ENCODE results near the gene IPO9.
"Not testable (repeated sequence)": the region's sequence is repeated elsewhere in the genome, so short reads cannot be mapped to it uniquely, and the experiment has no call there.

Gene IPO9

GRCh38 chr1:201888282-201889089, 59.5 kb downstream of the IPO9 start, which contains the start of gene SHISA4:
SHISA4 (plus strand) TSS chr1:201888898; CDS start chr1:201888995, 97 bp downstream.
- no peak for DNase-seq (ENCODE audit: low read depth, low spot score)

- DNase-seq (ENCODE audit: low read depth, low spot score): no peak
Measured at GRCh38 chr1:201889090-201889968, 60.4 kb downstream of the IPO9 start.

GRCh38 chr1:201890223-201890622, 61.3 kb downstream of the IPO9 start:
- no peak for DNase-seq (ENCODE audit: low read depth, low spot score)

- DNase-seq (ENCODE audit: low read depth, low spot score): no peak
Measured at GRCh38 chr1:201890806-201891450, 62.0 kb downstream of the IPO9 start.

- no peak for DNase-seq (ENCODE audit: low read depth, low spot score)
Measured at GRCh38 chr1:201891451-201892045, 62.6 kb downstream of the IPO9 start.

GRCh38 chr1:201892211-201892610, 63.3 kb downstream of the IPO9 start:
- no peak for DNase-seq (ENCODE audit: low read depth, low spot score)

GRCh38 chr1:201893431-201893830, 64.5 kb downstream of the IPO9 start:
- DNase-seq (ENCODE audit: low read depth, low spot score): no peak

GRCh38 chr1:201894343-201895119, 65.6 kb downstream of the IPO9 start:
- DNase-seq (ENCODE audit: low read depth, low spot score): no peak

GRCh38 chr1:201895120-201895665, 66.2 kb downstream of the IPO9 start:
- no peak for DNase-seq (ENCODE audit: low read depth, low spot score)

- DNase-seq (ENCODE audit: low read depth, low spot score): peak; percentile 54
Measured at GRCh38 chr1:201895913-201896807, 67.2 kb downstream of the IPO9 start.

GRCh38 chr1:201896951-201897391, 68.0 kb downstream of the IPO9 start:
- DNase-seq (ENCODE audit: low read depth, low spot score): no peak

GRCh38 chr1:201898240-201898894, 69.4 kb downstream of the IPO9 start:
- DNase-seq (ENCODE audit: low read depth, low spot score): no peak

GRCh38 chr1:201898992-201899391, 70.0 kb downstream of the IPO9 start:
- DNase-seq (ENCODE audit: low read depth, low spot score): no peak

- DNase-seq (ENCODE audit: low read depth, low spot score): no peak
Measured at GRCh38 chr1:201899683-201900429, 70.9 kb downstream of the IPO9 start.

GRCh38 chr1:201900476-201900875, 71.5 kb downstream of the IPO9 start:
- DNase-seq (ENCODE audit: low read depth, low spot score): no peak

- not testable (repeated sequence) for DNase-seq (ENCODE audit: low read depth, low spot score)
Measured at GRCh38 chr1:201901036-201901435, 72.1 kb downstream of the IPO9 start.

GRCh38 chr1:201902198-201902597, 73.2 kb downstream of the IPO9 start:
- DNase-seq (ENCODE audit: low read depth, low spot score): no peak

- no peak for DNase-seq (ENCODE audit: low read depth, low spot score)
Measured at GRCh38 chr1:201903135-201903534, 74.2 kb downstream of the IPO9 start.
